Heart right ventricle (tissue), 16 donors: ENCODE data around the gene SMNDC1. TPM values are rescaled to one million over a fixed set of nuclear protein-coding genes. Genes with fewer than 3 reads are reported as not detected.

Experiments
- ATAC-seq, 8 donors: fragments of 200-7000 bp; cut with Tn5 transposase; one replicate each; pipeline ENCODE4 v1.9.1; 2020; ENCODE audit warnings: mild to moderate bottlenecking in 8 of 8, moderate library complexity in 8 of 8, moderate number of reproducible peaks in 1 of 8
- DNase-seq, 2 donors: peaks; one replicate each; pipeline ENCODE4 v3.0.0-alpha.2; 2020
- H3K27ac ChIP-seq, 10 donors: fragments of 200-600 bp; sonication (generic) in 2 of 10; one replicate each; pipeline versions ENCODE4 v1.5.0 to v1.8.0; 2020 to 2022; ENCODE audit warnings: mild to moderate bottlenecking in 3 of 10
- H3K27me3 ChIP-seq, 7 donors: fragments of 200-600 bp; one replicate each; pipeline ENCODE4 v1.8.0; 2021 to 2022; ENCODE audit warnings: mild to moderate bottlenecking in 2 of 7
- H3K36me3 ChIP-seq, 9 donors: fragments of 200-600 bp; sonication (generic) in 1 of 9; one replicate each; pipeline versions ENCODE4 v1.5.0 to v1.8.0; 2020 to 2022; ENCODE audit warnings: mild to moderate bottlenecking in 2 of 9
- H3K4me1 ChIP-seq, 9 donors: fragments of 200-600 bp; sonication (generic) in 1 of 9; one replicate each; pipeline versions ENCODE4 v1.5.0 to v1.8.0; 2020 to 2022; ENCODE audit warnings: mild to moderate bottlenecking in 4 of 9
- H3K4me3 ChIP-seq, 10 donors: fragments of 200-600 bp; sonication (generic) in 2 of 10; one replicate each; pipeline versions ENCODE4 v1.5.0 to v1.8.0; 2020 to 2022; ENCODE audit warnings: mild to moderate bottlenecking in 7 of 10, moderate library complexity in 2 of 10
- H3K9me3 ChIP-seq, 11 donors: fragments of 200-600 bp in 10 of 11; sonication (generic) in 2 of 11; one replicate each; pipeline versions ENCODE4 v1.5.0 to v1.8.0; 2013 to 2022; ENCODE audit warnings: mild to moderate bottlenecking in 2 of 11, control low read depth in 1 of 11, moderate library complexity in 1 of 11
- WGBS, 2 donors: extraction: QIAGEN DNeasy Blood & Tissue Kit; methylation state at CpG; one replicate each; pipeline ENCODE4 v1.1.7; 2013; ENCODE audit warnings: inconsistent platforms in 1 of 2; 5-methylcytosine and 5-hydroxymethylcytosine counted together
- intact Hi-C, 10 donors: fragments of 100-400 bp; cut with DNase I; formaldehyde crosslinking; loops; one replicate each; pipeline versions ENCODE4 v1.11.1 to v1.14.2; 2022
- long read RNA-seq, 3 donors: library from polyadenylated mRNA; unstranded; transcript quantifications; one replicate each; pipeline ENCODE4 v2.0.0, GENCODE V29; 2020 to 2021
- polyA plus RNA-seq, 2 donors: library from polyadenylated mRNA; stranded (reverse); fragments of 200-250 nt; gene quantifications; one replicate each; pipeline ENCODE4 v1.2.3, GENCODE V29; 2013
- total RNA-seq, 10 donors: library from RNA; stranded (reverse); fragmentation: NEBNext Ultra II Directional in 3 of 10; extraction: Animal tissue kit (Norgen Biotek cat#: 25700) in 3 of 10; gene quantifications; one replicate each; pipeline versions ENCODE4 v1.2.1 to v1.2.4, GENCODE V29; 2021 to 2023
- TF ChIP-seq, protein P1 (sequence below), 9 donors: fragments of 200-600 bp; sonication (generic) in 2 of 9; IDR thresholded peaks; one replicate each; pipeline versions ENCODE4 v1.5.0 to v1.8.0; 2021 to 2022; ENCODE audit warnings: antibody characterized with exemption in 9 of 9, mild to moderate bottlenecking in 5 of 9, moderate library complexity in 1 of 9
- donor health status: Arrhythmogenic right ventricular cardiomyopathy.
- donor health status: ischemic (EF 13 %, LVEDD 7.1; RV severe dilation, severe dysfunction).
- donor health status: healthy with polysubstance abuse.
- donor health status: DM: no; HTN: yes; CAD: no.
- donor health status: DM: no; HTN: no; CAD: no.
- donor health status: ischemic (EF 25% LVEDD 6.9; RV normal size, moderate dysfunction).
- donor health status: ischemic (EF 25% LVEDD 5.7; RV mildly dilated, moderate dysfunction).
- donor health status: healthy.
- donor health status: DM: yes; HTN: yes; CAD: no.
- donor health status: Ischemic cardiomyopathy.
- donor health status: ischemic (EF 35%, LVEDD 5.7; RV mildly dilated, moderate dysfunction).
- donor health status: nonischemic (EF 11% LVEDD 7.7; RV severe dilation, severe dysfunction).
- donor health status: DM: yes; HTN: yes; CAD: no.
- donor health status: PGD.
- donor health status: ischemic (EF 29% LVEDD 5.4; RV normal size, mild dysfunction).
- donor health status: nonischemic (EF 23%, LVEDD 6.1; RV moderate dilation, normal function).

Gene SMNDC1
- total RNA-seq (10 to 100 TPM; 18.1 to 28.0 (median 22.4) TPM), polyA plus RNA-seq (10 to 100 TPM; 10.1 to 11.0 TPM)
- long read RNA-seq, donor 1, full-length matches to known transcripts: 12 of 12 reads
- long read RNA-seq, donor 1, partial matches to known transcripts: 0 of 12 reads
- long read RNA-seq, donor 1, other reads (novel, unspliced or antisense): 0 of 12 reads
- long read RNA-seq, donor 2, full-length matches to known transcripts: 5 of 6 reads
- long read RNA-seq, donor 2, partial matches to known transcripts: 1 of 6 reads
- long read RNA-seq, donor 2, other reads (novel, unspliced or antisense): 0 of 6 reads
- long read RNA-seq, donor 3, full-length matches to known transcripts: 16 of 24 reads
- long read RNA-seq, donor 3, partial matches to known transcripts: 5 of 24 reads
- long read RNA-seq, donor 3, other reads (novel, unspliced or antisense): 3 of 24 reads

DNA sequence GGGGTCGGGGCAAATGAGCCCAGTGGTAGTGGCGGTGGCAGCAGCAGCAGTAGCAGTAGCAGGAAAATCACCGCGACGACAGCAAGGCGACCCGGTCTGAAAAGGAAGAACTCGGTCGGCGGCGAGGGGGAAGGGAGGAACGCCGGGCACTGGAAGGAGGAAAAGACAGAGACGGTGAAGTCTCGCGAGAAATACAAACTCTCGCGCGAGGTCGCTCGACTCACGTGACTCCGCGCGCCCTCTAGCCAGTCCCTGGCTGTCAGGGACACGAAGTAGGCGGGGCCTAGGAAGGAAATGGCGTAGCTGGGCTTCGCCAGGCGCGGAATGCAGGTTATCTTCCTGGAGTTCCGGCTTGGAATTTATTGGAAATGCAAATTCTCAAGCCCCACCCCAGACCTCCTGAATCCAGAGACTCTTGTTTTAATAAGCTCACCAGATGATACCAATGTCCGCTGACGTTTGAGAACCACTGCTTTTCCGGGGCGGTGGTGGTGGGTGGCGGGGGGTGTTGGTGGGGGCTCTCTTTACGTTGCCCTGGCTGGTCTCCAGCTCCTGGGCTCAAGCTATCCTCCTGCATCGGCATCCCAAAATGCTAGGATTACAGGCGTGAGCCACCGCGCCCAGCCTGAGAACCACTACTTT is at the start of gene SMNDC1:
Gene SMNDC1, minus strand, starts transcription at position 141 of the 642 bp plus-strand sequence. CDS start 1,333 bp downstream, outside the sequence.
- DNase-seq (peak; percentile 98), ATAC-seq (peak; percentile 96 to 98 (median 98))
- H3K4me3 ChIP-seq: peak within 1 kb of the TSS; percentile 79 to 96 (median 86)
- H3K27me3 ChIP-seq: no peaks in the 10 kb centered on the region
- peak within 1 kb of the TSS; percentile 83 to 95 (median 92) for H3K27ac ChIP-seq
- H3K4me1 ChIP-seq: peaks cover 4 to 68% (median 52%) of the 10 kb centered on the region in 9 donors
- 0% methylated on average over 42 of the region's 42 CpGs for WGBS, 2 donors
- H3K36me3 ChIP-seq: peaks cover 0 to 36% (median 17%) of the 10 kb centered on the region in 9 donors
- intact Hi-C loops: loop anchor here in 1 of 10 donors (5.0 kb wide), 1 partner anchor 567 kb away; the partner anchor contains the start of gene PDCD4
- H3K9me3 ChIP-seq: no peaks in the 10 kb centered on the region
- TF ChIP-seq, protein P1, sequence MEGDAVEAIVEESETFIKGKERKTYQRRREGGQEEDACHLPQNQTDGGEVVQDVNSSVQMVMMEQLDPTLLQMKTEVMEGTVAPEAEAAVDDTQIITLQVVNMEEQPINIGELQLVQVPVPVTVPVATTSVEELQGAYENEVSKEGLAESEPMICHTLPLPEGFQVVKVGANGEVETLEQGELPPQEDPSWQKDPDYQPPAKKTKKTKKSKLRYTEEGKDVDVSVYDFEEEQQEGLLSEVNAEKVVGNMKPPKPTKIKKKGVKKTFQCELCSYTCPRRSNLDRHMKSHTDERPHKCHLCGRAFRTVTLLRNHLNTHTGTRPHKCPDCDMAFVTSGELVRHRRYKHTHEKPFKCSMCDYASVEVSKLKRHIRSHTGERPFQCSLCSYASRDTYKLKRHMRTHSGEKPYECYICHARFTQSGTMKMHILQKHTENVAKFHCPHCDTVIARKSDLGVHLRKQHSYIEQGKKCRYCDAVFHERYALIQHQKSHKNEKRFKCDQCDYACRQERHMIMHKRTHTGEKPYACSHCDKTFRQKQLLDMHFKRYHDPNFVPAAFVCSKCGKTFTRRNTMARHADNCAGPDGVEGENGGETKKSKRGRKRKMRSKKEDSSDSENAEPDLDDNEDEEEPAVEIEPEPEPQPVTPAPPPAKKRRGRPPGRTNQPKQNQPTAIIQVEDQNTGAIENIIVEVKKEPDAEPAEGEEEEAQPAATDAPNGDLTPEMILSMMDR (IDR thresholded peaks at IDR 0.05): no peak

DNA sequence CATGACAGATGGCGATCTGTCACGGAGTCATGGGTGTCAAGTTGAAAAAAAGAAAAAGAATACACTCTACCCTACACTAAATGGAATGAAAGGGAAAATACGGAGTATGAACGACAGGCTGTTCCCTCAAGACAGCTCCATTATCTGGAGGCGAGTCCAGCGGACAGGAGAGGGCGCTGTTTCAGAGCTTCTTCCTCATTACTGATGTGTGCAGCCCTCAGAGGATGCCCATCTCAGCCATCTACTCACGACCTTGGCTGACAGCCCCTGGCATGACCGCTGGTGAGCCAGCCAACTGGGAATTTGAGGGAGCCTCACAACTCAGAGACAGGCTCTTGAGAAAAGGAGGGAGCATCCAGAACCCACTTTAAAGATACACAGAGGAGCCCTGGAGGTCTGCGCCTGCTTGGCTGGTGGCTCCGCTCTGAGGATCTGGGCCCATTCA is 49.6 kb upstream of the SMNDC1 start:
- TF ChIP-seq, protein P1 (IDR thresholded peaks at IDR 0.05): peak; percentile 24 to 82 (median 75)
- no peaks in the 10 kb centered on the region for H3K9me3 ChIP-seq
- intact Hi-C loops: loop anchor here in 8 of 10 donors (1.0 to 5.0 kb wide), 7 partner anchors 37 to 193 kb away; partner anchors contain the start of gene DUSP5 (in 1 of the 8)
- H3K4me1 ChIP-seq: peaks cover 0 to 46% (median 9%) of the 10 kb centered on the region in 9 donors
- H3K36me3 ChIP-seq: no peaks in the 10 kb centered on the region
- H3K27ac ChIP-seq: peak overlapping the region in 1 of 10 donors; percentile 38
- WGBS, 2 donors: 26 to 31% methylated on average over 11 of the region's 11 CpGs
- H3K4me3 ChIP-seq: no peak overlapping the region
- DNase-seq (peak; percentile 64 to 84), ATAC-seq (peak; percentile 72 to 89 (median 85))
- peaks cover 0 to 8% (median 0%) of the 10 kb centered on the region in 7 donors for H3K27me3 ChIP-seq

DNA sequence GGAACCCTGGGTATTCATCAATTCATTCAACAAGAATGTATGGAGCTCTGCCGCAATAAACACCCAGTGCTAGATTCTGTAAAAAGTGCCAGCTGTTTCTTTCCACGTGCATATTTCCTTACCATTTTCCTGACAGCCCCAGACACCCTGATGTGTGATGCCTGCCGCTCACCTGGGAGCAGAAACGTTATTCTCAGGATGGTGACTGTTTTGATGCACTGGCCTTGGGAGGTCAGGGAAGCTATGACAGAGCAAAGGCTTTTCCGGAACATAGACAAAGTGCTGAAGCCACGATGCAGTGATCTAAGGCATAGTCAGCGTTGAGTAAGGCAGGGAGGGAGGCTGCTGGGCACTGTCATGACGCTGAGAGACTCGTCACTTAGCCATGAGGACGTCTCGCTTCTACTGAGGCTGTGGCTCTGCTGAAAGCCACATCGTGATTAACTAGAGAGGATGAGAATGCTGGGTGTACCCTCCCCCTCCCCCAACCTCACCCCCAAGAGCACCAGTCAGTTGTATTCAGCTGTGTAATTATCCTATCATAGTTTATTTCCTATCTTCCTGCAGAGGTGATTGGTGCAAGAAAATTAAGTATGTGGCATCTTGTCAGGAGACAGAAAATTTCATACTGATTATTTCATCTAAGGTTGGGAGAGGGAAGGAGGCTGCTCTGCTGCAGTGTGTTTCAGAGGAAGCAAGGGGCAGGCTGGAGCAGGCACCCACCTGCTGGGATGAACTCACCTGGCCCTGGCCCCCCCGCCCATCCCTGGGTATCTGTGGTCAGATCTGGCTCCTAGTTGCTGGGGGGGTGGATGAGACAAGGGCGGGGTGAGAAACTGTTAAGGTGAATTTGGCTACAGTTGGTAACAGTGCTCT is 48.8 kb upstream of the SMNDC1 start:
- WGBS, 2 donors: 30 to 39% methylated on average over 14 of the region's 14 CpGs
- intact Hi-C loops: loop anchor here in 8 of 10 donors (1.0 to 5.0 kb wide), 7 partner anchors 36 to 194 kb away; partner anchors contain the start of gene DUSP5 (in 1 of the 8)
- Histone ChIP-seq H3K27me3 (peaks cover 0 to 8% (median 0%) of the 10 kb centered on the region in 7 donors), H3K36me3 (no peaks in the 10 kb centered on the region), H3K4me1 (peaks cover 0 to 46% (median 9%) of the 10 kb centered on the region in 9 donors), H3K27ac (peak overlapping the region in 1 of 10 donors; percentile 38), H3K4me3 (no peak overlapping the region), H3K9me3 (no peaks in the 10 kb centered on the region)
- DNase-seq (no peak), ATAC-seq (peak in 3 of 8 donors; percentile 5 to 32 (median 11))
- TF ChIP-seq, protein P1 (IDR thresholded peaks at IDR 0.05): no peak
